Duodenal mucosa (tissue), 2 donors: ENCODE measurements around the gene OR1C1.
"Not testable (repeated sequence)": the region's sequence is repeated elsewhere in the genome, so short reads cannot be mapped to it uniquely, and the experiment has no call there.

ENCODE experiments used
- H3K27ac ChIP-seq: one replicate; pipeline ENCODE4 v1.7.0; 2013; ENCODE audit warnings: low read depth, low read length
- H3K27me3 ChIP-seq, 2 donors: one replicate each; pipeline ENCODE4 v1.7.0; 2013; ENCODE audit warnings: low read length in 2 of 2, control low read depth in 1 of 2; ENCODE audit not compliant: insufficient read depth in 2 of 2, control insufficient read depth in 1 of 2
- H3K36me3 ChIP-seq, 2 donors: one replicate each; pipeline ENCODE4 v1.7.0; 2013; ENCODE audit warnings: low read length in 2 of 2, control low read depth in 1 of 2; ENCODE audit not compliant: insufficient read depth in 2 of 2, control insufficient read depth in 1 of 2
- H3K4me1 ChIP-seq, 2 donors: one replicate each; pipeline ENCODE4 v1.7.0; 2013; ENCODE audit warnings: low read length in 2 of 2, control low read depth in 1 of 2; ENCODE audit not compliant: insufficient read depth in 2 of 2, control insufficient read depth in 1 of 2
- H3K4me3 ChIP-seq, 2 donors: one replicate each; pipeline ENCODE4 v1.7.0; 2013; ENCODE audit warnings: low read length in 2 of 2, low read depth in 1 of 2
- H3K9ac ChIP-seq, 2 donors: one replicate each; pipeline ENCODE4 v1.7.0; 2013; ENCODE audit warnings: low read length in 2 of 2, low read depth in 1 of 2
- H3K9me3 ChIP-seq, 2 donors: one replicate each; pipeline ENCODE4 v1.7.0; 2013; ENCODE audit warnings: low read length in 2 of 2, control low read depth in 1 of 2; ENCODE audit not compliant: control insufficient read depth in 1 of 2

Gene OR1C1

GRCh38 chr1:247760456-247760855 lies at the start of gene OR1C1:
Gene OR1C1 (minus strand): TSS chr1:247760556. CDS start chr1:247758406, 2,150 bp downstream.
- Histone ChIP-seq H3K9me3 (peaks cover 0 to 2% of the 10 kb centered on the region in 2 donors), H3K4me1 (no peaks in the 10 kb centered on the region), H3K36me3 (no peaks in the 10 kb centered on the region), H3K27me3 (no peaks in the 10 kb centered on the region), H3K27ac (no peak within 1 kb of the TSS), H3K4me3 (no peak within 1 kb of the TSS), H3K9ac (no peak within 1 kb of the TSS)

GRCh38 chr1:247797518-247797917 lies 37.2 kb upstream of the OR1C1 start:
- Histone ChIP-seq H3K9ac (no peak overlapping the region), H3K27me3 (no peaks in the 10 kb centered on the region), H3K36me3 (no peaks in the 10 kb centered on the region), H3K27ac (no peak overlapping the region), H3K4me3 (no peak overlapping the region), H3K4me1 (no peaks in the 10 kb centered on the region), H3K9me3 (peaks cover 0 to 3% of the 10 kb centered on the region in 2 donors)

GRCh38 chr1:247769603-247770002 lies 9.2 kb upstream of the OR1C1 start:
- H3K4me3 ChIP-seq = no peak overlapping the region
- no peak overlapping the region for H3K27ac ChIP-seq
- H3K27me3 ChIP-seq = no peaks in the 10 kb centered on the region
- H3K4me1 ChIP-seq = no peaks in the 10 kb centered on the region
- no peak overlapping the region for H3K9ac ChIP-seq
- peaks cover 0 to 11% of the 10 kb centered on the region in 2 donors for H3K9me3 ChIP-seq
- no peaks in the 10 kb centered on the region for H3K36me3 ChIP-seq

GRCh38 chr1:247754311-247754710 lies 6.0 kb downstream of the OR1C1 start:
- not testable (repeated sequence) for H3K4me3 ChIP-seq, H3K27ac ChIP-seq, H3K36me3 ChIP-seq, H3K27me3 ChIP-seq, H3K4me1 ChIP-seq, H3K9ac ChIP-seq, H3K9me3 ChIP-seq

GRCh38 chr1:247749870-247750269 lies 10.5 kb downstream of the OR1C1 start:
- Histone ChIP-seq H3K27ac (no peak overlapping the region), H3K9ac (no peak overlapping the region), H3K27me3 (no peaks in the 10 kb centered on the region), H3K9me3 (peaks cover 9 to 10% of the 10 kb centered on the region in 2 donors), H3K4me1 (no peaks in the 10 kb centered on the region), H3K36me3 (no peaks in the 10 kb centered on the region), H3K4me3 (no peak overlapping the region)

GRCh38 chr1:247748041-247748440 lies 12.3 kb downstream of the OR1C1 start, which contains the start of gene OR14A2:
Gene OR14A2 (minus strand): TSS chr1:247748141.
- Histone ChIP-seq H3K9ac (no peak within 1 kb of the TSS), H3K36me3 (no peaks in the 10 kb centered on the region), H3K27me3 (no peaks in the 10 kb centered on the region), H3K4me3 (no peak within 1 kb of the TSS), H3K4me1 (no peaks in the 10 kb centered on the region), H3K9me3 (peaks cover 9 to 10% of the 10 kb centered on the region in 2 donors), H3K27ac (no peak within 1 kb of the TSS)

GRCh38 chr1:247747616-247748015 lies 12.7 kb downstream of the OR1C1 start:
- H3K4me1 ChIP-seq = no peaks in the 10 kb centered on the region
- H3K27ac ChIP-seq = no peak overlapping the region
- H3K9me3 ChIP-seq = peaks cover 9 to 10% of the 10 kb centered on the region in 2 donors
- H3K4me3 ChIP-seq = no peak overlapping the region
- no peaks in the 10 kb centered on the region for H3K27me3 ChIP-seq
- H3K36me3 ChIP-seq = no peaks in the 10 kb centered on the region
- H3K9ac ChIP-seq = no peak overlapping the region

- Histone ChIP-seq H3K27me3 (no peaks in the 10 kb centered on the region), H3K27ac (no peak overlapping the region), H3K36me3 (no peaks in the 10 kb centered on the region), H3K4me1 (no peaks in the 10 kb centered on the region), H3K9ac (no peak overlapping the region), H3K4me3 (no peak overlapping the region), H3K9me3 (peaks cover 9 to 10% of the 10 kb centered on the region in 2 donors)
These were observed 13.9 kb downstream of the OR1C1 start for GRCh38 chr1:247746391-247746935.

- not testable (repeated sequence) for H3K27ac ChIP-seq, H3K9me3 ChIP-seq, H3K36me3 ChIP-seq, H3K9ac ChIP-seq, H3K4me1 ChIP-seq, H3K4me3 ChIP-seq, H3K27me3 ChIP-seq
These were observed 18.1 kb downstream of the OR1C1 start for GRCh38 chr1:247742215-247742760.

GRCh38 chr1:247741756-247742155 lies 18.6 kb downstream of the OR1C1 start:
- Histone ChIP-seq H3K9ac (no peak overlapping the region), H3K9me3 (peaks cover 0 to 6% of the 10 kb centered on the region in 2 donors), H3K4me1 (no peaks in the 10 kb centered on the region), H3K27me3 (no peaks in the 10 kb centered on the region), H3K36me3 (no peaks in the 10 kb centered on the region), H3K4me3 (no peak overlapping the region), H3K27ac (no peak overlapping the region)
